ENCODE measurements around the gene CCDC24. TPM values are rescaled to one million over a fixed set of nuclear protein-coding genes. Genes with fewer than 3 reads are reported as not detected.
A peak's percentile ranks its signal among the peaks of the same experiment; 100 is the strongest.

Gene CCDC24
- total and polyA plus RNA-seq, 2 of the 13 experiments (the other 11 are each of a cell fraction or from before 2014, with no cell fraction given): 1.4 to 2.9 TPM

GRCh38 chr1:44031252-44032169 is 40.1 kb downstream of the CCDC24 start, which contains the start of gene SLC6A9 (continued):
- TF ChIP-seq REL (CRISPR knock-in tag; conservative IDR thresholded peaks at IDR 0.05) (0 out of 2 replicates have a peak, but pooled peaks have one; percentile 47), RARA (CRISPR knock-in tag; IDR thresholded peaks at IDR 0.05) (no peak; the same call in 1 of the 2 replicates), BCL6 (CRISPR knock-in tag; IDR thresholded peaks at IDR 0.05) (no peak), FOXO1 (CRISPR knock-in tag; IDR thresholded peaks at IDR 0.05) (no peak), ZNF337 (CRISPR knock-in tag; IDR thresholded peaks at IDR 0.05; ENCODE audit: borderline replicate concordance, low read depth) (no peak), ZNF562 (CRISPR knock-in tag; IDR thresholded peaks at IDR 0.05; ENCODE audit: borderline replicate concordance) (no peak), PRDM4 (CRISPR knock-in tag; IDR thresholded peaks at IDR 0.05; ENCODE audit: borderline replicate concordance) (no peak), MED13 (CRISPR knock-in tag; IDR thresholded peaks at IDR 0.05) (no peak), CAMTA2 (CRISPR knock-in tag; IDR thresholded peaks at IDR 0.05; ENCODE audit: borderline replicate concordance) (no peak), YY1 (IDR thresholded peaks at IDR 0.05; ENCODE audit: insufficient read depth, insufficient replicate concordance, low read depth, low read length) (no peak), KLF16 (CRISPR knock-in tag; IDR thresholded peaks at IDR 0.05) (no peak), USF2 (IDR thresholded peaks at IDR 0.05; ENCODE audit: low read depth, low read length) (no peak), USF2 (CRISPR knock-in tag; IDR thresholded peaks at IDR 0.05; ENCODE audit: borderline replicate concordance) (no peak), TRIM22 (IDR thresholded peaks at IDR 0.05) (no peak), RELA (CRISPR knock-in tag; IDR thresholded peaks at IDR 0.05) (no peak), MEIS2 (CRISPR knock-in tag; IDR thresholded peaks at IDR 0.05) (no peak; the same call in 1 of the 2 replicates), ZBTB10 (CRISPR knock-in tag; IDR thresholded peaks at IDR 0.05; ENCODE audit: borderline replicate concordance) (peak; percentile 89), HBP1 (CRISPR knock-in tag; IDR thresholded peaks at IDR 0.05; ENCODE audit: low read depth) (peak; percentile 53; the same call in 1 of the 2 replicates)

Data from HepG2 (cell line).